ENCODE results near the gene CTNS. TPM values are rescaled to one million over a fixed set of nuclear protein-coding genes. Genes with fewer than 3 reads are reported as not detected.

The CTNS gene
- 14.1 and 39.0 TPM in 2 replicates for total RNA-seq

GRCh38 chr17:3636154-3636907, at the start of gene CTNS, which contains the start of gene SHPK:
CTNS (plus strand) TSS chr17:3636760; CDS start chr17:3640207, 3,447 bp downstream.
SHPK (minus strand) TSS chr17:3636250; CDS start chr17:3636219, 31 bp downstream.

GRCh38 chr17:3668279-3669084, 31.9 kb downstream of the CTNS start, which contains the start of the genes EMC6 and TAX1BP3:
EMC6 (plus strand) TSS chr17:3668812; CDS start chr17:3669147, 335 bp downstream.
TAX1BP3 (minus strand) TSS chr17:3668578; CDS start chr17:3668526, 52 bp downstream.

GRCh38 chr17:3695723-3696411, 59.3 kb downstream of the CTNS start, which contains the start of gene P2RX5:
P2RX5 (minus strand) TSS chr17:3696155; CDS start chr17:3696005, 150 bp downstream.

Other genes with a start within 250 kb of the CTNS start
- not detected in 2 replicates for gene OR1E1, start 238.3 kb upstream of the CTNS start, total RNA-seq
- gene OR3A3, start 225.4 kb upstream of the CTNS start, total RNA-seq, result not detected in 2 replicates
- not detected in 2 replicates for gene OR1E2, start 202.9 kb upstream of the CTNS start, total RNA-seq
- not detected in 2 replicates for gene SPATA22, start 164.9 kb upstream of the CTNS start, total RNA-seq
- gene ASPA, start 160.8 kb upstream of the CTNS start, total RNA-seq, result 2.5 and 4.1 TPM in 2 replicates
- 0.32 and 9.2 TPM in 2 replicates for gene TRPV3, start 78.9 kb upstream of the CTNS start, total RNA-seq
- gene TRPV1, start 27.3 kb upstream of the CTNS start, total RNA-seq, result 0.81 and 2.0 TPM in 2 replicates
- gene SHPK, start 510 bp upstream of the CTNS start, total RNA-seq, result 7.3 and 12.1 TPM in 2 replicates
- 255 and 297 TPM in 2 replicates for gene TAX1BP3, start 31.8 kb downstream of the CTNS start, total RNA-seq
- 19.1 and 40.1 TPM in 2 replicates for gene EMC6, start 32.1 kb downstream of the CTNS start, total RNA-seq
- gene P2RX5, start 59.4 kb downstream of the CTNS start, total RNA-seq, result 0.18 and 1.1 TPM in 2 replicates
- 1.3 and 1.5 TPM in 2 replicates for gene HASPIN, start 87.1 kb downstream of the CTNS start, total RNA-seq
- 31.8 and 36.3 TPM in 2 replicates for gene ITGAE, start 164.4 kb downstream of the CTNS start, total RNA-seq
- 8.6 and 19.7 TPM in 2 replicates for gene NCBP3, start 209.5 kb downstream of the CTNS start, total RNA-seq

Data from cardiac atrium fibroblast (primary cell).